ENCODE results near the gene SLC38A3.

GRCh38 chr3:50236484-50237132 lies 31.5 kb downstream of the SLC38A3 start:
- TF ChIP-seq POLR2A (IDR thresholded peaks at IDR 0.05; ENCODE audit: low read depth) (no peak), CTCF (IDR thresholded peaks at IDR 0.05) (no peak), POLR2AphosphoS5 (IDR thresholded peaks at IDR 0.05) (no peak)
